Epithelial cell of prostate (primary cell): ENCODE data around the gene LRCOL1.

Experiments used
- DNase-seq: peaks from one replicate; pipeline ENCODE4 v3.0.0-alpha.2; 2011; ENCODE audit warnings: low read depth, low spot score
- H3K27ac ChIP-seq: fragments of 450-650 bp; 2 replicates; pipeline ENCODE4 v1.5.1; 2017; ENCODE audit warnings: mild to moderate bottlenecking

LRCOL1 gene

GRCh38 chr12:132572801-132573760 is 37.3 kb downstream of the LRCOL1 start:
- H3K27ac ChIP-seq: no peak overlapping the region
- DNase-seq: no peak

- no peak for DNase-seq
- no peak overlapping the region for H3K27ac ChIP-seq
Observed at GRCh38 chr12:132572106-132572505, 38.3 kb downstream of the LRCOL1 start.

GRCh38 chr12:132571598-132571997 is 38.8 kb downstream of the LRCOL1 start:
- H3K27ac ChIP-seq: no peak overlapping the region
- DNase-seq: no peak

GRCh38 chr12:132571051-132571450 is 39.3 kb downstream of the LRCOL1 start:
- no peak for DNase-seq
- H3K27ac ChIP-seq: no peak overlapping the region

GRCh38 chr12:132570635-132571034 is 39.7 kb downstream of the LRCOL1 start:
- no peak overlapping the region for H3K27ac ChIP-seq
- no peak for DNase-seq

GRCh38 chr12:132569856-132570480 is 40.4 kb downstream of the LRCOL1 start:
- DNase-seq: no peak
- H3K27ac ChIP-seq: no peak overlapping the region

GRCh38 chr12:132568826-132569480 is 41.4 kb downstream of the LRCOL1 start:
- no peak overlapping the region for H3K27ac ChIP-seq
- DNase-seq: no peak

GRCh38 chr12:132568301-132568700 is 42.1 kb downstream of the LRCOL1 start:
- no peak for DNase-seq
- H3K27ac ChIP-seq: no peak overlapping the region

- no peak overlapping the region for H3K27ac ChIP-seq
- no peak for DNase-seq
Observed at GRCh38 chr12:132566516-132567131, 43.8 kb downstream of the LRCOL1 start.

- H3K27ac ChIP-seq: no peak overlapping the region
- DNase-seq: no peak
Observed at GRCh38 chr12:132565365-132565764, 45.0 kb downstream of the LRCOL1 start.

GRCh38 chr12:132563911-132564310 is 46.5 kb downstream of the LRCOL1 start:
- H3K27ac ChIP-seq: no peak overlapping the region
- no peak for DNase-seq

GRCh38 chr12:132562489-132563021 is 47.8 kb downstream of the LRCOL1 start:
- H3K27ac ChIP-seq: no peak overlapping the region
- no peak for DNase-seq

- no peak for DNase-seq
Observed at GRCh38 chr12:132561427-132562156, 48.8 kb downstream of the LRCOL1 start.

GRCh38 chr12:132560614-132561426 is 49.6 kb downstream of the LRCOL1 start:
- H3K27ac ChIP-seq: peak overlapping the region; percentile 43
- no peak for DNase-seq

More at GRCh38 chr12:132561427-132562156, 48.8 kb downstream of the LRCOL1 start:
- no peak overlapping the region for H3K27ac ChIP-seq

- no peak for DNase-seq
- peak overlapping the region; percentile 43 for H3K27ac ChIP-seq
Observed at GRCh38 chr12:132560364-132560613, 50.1 kb downstream of the LRCOL1 start.

GRCh38 chr12:132559652-132560363 is 50.6 kb downstream of the LRCOL1 start:
- H3K27ac ChIP-seq: peak overlapping the region; percentile 43
- no peak for DNase-seq

GRCh38 chr12:132558861-132559623 is 51.3 kb downstream of the LRCOL1 start:
- no peak for DNase-seq

More at GRCh38 chr12:132558861-132559623, 51.3 kb downstream of the LRCOL1 start:
- H3K27ac ChIP-seq: no peak overlapping the region
